CD14-positive monocyte (primary cell): ENCODE measurements around the gene FKRP. TPM values are rescaled to one million over a fixed set of nuclear protein-coding genes. Genes with fewer than 3 reads are reported as not detected.

Source experiments
- DNase-seq, 3 donors: peaks; one replicate each; pipeline ENCODE4 v3.0.0-alpha.2; 2011 to 2022
- H2AFZ ChIP-seq: 2 replicates; pipeline ENCODE4 v1.6.0; 2012; ENCODE audit warnings: mild to moderate bottlenecking, low read depth, low read length, inconsistent platforms; ENCODE audit not compliant: insufficient read depth, poor library complexity, severe bottlenecking
- H3K27ac ChIP-seq, 2 donors: 1 replicate in 1 of 2; 2 replicates in 1 of 2; pipeline ENCODE4 v1.5.1; 2012 to 2013; ENCODE audit warnings: low read length in 2 of 2, control low read depth in 1 of 2, inconsistent platforms in 1 of 2, low read depth in 1 of 2, mild to moderate bottlenecking in 1 of 2
- H3K27me3 ChIP-seq, 2 donors: one replicate each; pipeline versions ENCODE4 v1.6.0 to v1.6.1; 2011 to 2013; ENCODE audit warnings: low read length in 2 of 2; ENCODE audit not compliant: control insufficient read depth in 2 of 2, insufficient read depth in 2 of 2
- H3K36me3 ChIP-seq, 2 donors: replicated peaks in 1 of 2; 1 replicate in 1 of 2; 2 replicates in 1 of 2; pipeline versions ENCODE4 v1.5.1 to v1.6.1; 2012 to 2013; ENCODE audit warnings: low read length in 2 of 2, control low read depth in 1 of 2, inconsistent platforms in 1 of 2, mild to moderate bottlenecking in 1 of 2; ENCODE audit not compliant: insufficient read depth in 2 of 2, control insufficient read depth in 1 of 2
- H3K4me1 ChIP-seq, 2 donors: 1 replicate in 1 of 2; 2 replicates in 1 of 2; pipeline versions ENCODE4 v1.5.1 to v1.6.1; 2012 to 2013; ENCODE audit warnings: low read length in 2 of 2, control low read depth in 1 of 2, inconsistent platforms in 1 of 2, mild to moderate bottlenecking in 1 of 2, moderate library complexity in 1 of 2; ENCODE audit not compliant: insufficient read depth in 2 of 2, control insufficient read depth in 1 of 2
- H3K4me2 ChIP-seq: replicated peaks from 2 replicates; pipeline ENCODE3; 2012; ENCODE audit warnings: low read length, moderate library complexity, mild to moderate bottlenecking; ENCODE audit not compliant: poor library complexity, severe bottlenecking; ENCODE audit errors: extremely low read depth
- H3K4me3 ChIP-seq, 3 experiments: fragments of 200-600 bp in 1 of 3; sonication (generic) in 1 of 3; replicated peaks in 1 of 3; 1 replicate in 2 of 3; 2 replicates in 1 of 3; pipeline ENCODE4 v1.5.1; 2011 to 2013; ENCODE audit warnings: low read length in 3 of 3, mild to moderate bottlenecking in 3 of 3, control low read depth in 2 of 3, low read depth in 2 of 3, inconsistent platforms in 1 of 3, moderate library complexity in 1 of 3
- H3K79me2 ChIP-seq: 2 replicates; pipeline ENCODE4 v1.6.0; 2012; ENCODE audit warnings: mild to moderate bottlenecking, control low read depth, inconsistent platforms, low read length, moderate library complexity; ENCODE audit not compliant: insufficient read depth
- H3K9ac ChIP-seq: 2 replicates; pipeline ENCODE4 v1.6.0; 2017; ENCODE audit warnings: low read length, mild to moderate bottlenecking; ENCODE audit not compliant: insufficient read depth, poor library complexity, severe bottlenecking
- H3K9me3 ChIP-seq, 2 donors: replicated peaks in 1 of 2; 1 replicate in 1 of 2; 2 replicates in 1 of 2; pipeline versions ENCODE4 v1.5.1 to v1.6.1; 2012 to 2013; ENCODE audit warnings: low read length in 2 of 2, control low read depth in 1 of 2; ENCODE audit not compliant: control insufficient read depth in 1 of 2, insufficient read depth in 1 of 2
- H4K20me1 ChIP-seq: 2 replicates; pipeline ENCODE4 v1.6.0; 2012; ENCODE audit warnings: mild to moderate bottlenecking, low read length, control low read depth, moderate library complexity; ENCODE audit not compliant: insufficient read depth
- H3K27ac Mint-ChIP-seq, 7 donors: one replicate each; pipeline ENCODE4 v1.8.0; 2020; ENCODE audit warnings: mild to moderate bottlenecking in 7 of 7, mixed read lengths in 7 of 7, moderate library complexity in 6 of 7, inconsistent platforms in 2 of 7
- H3K27me3 Mint-ChIP-seq, 3 donors: one replicate each; pipeline ENCODE4 v1.8.0; 2021 to 2022; ENCODE audit warnings: low read depth in 3 of 3, mild to moderate bottlenecking in 3 of 3, mixed read lengths in 3 of 3, moderate library complexity in 3 of 3, inconsistent platforms in 1 of 3
- H3K36me3 Mint-ChIP-seq, 2 donors: one replicate each; pipeline ENCODE4 v1.8.0; 2020; ENCODE audit warnings: mixed read lengths in 2 of 2, inconsistent platforms in 1 of 2, mild to moderate bottlenecking in 1 of 2
- H3K4me1 Mint-ChIP-seq: one replicate; pipeline ENCODE4 v1.8.0; 2020; ENCODE audit warnings: mild to moderate bottlenecking, mixed read lengths
- H3K4me3 Mint-ChIP-seq, 2 donors: one replicate each; pipeline ENCODE4 v1.8.0; 2020; ENCODE audit warnings: mild to moderate bottlenecking in 2 of 2, mixed read lengths in 2 of 2, moderate library complexity in 1 of 2
- H3K9me3 Mint-ChIP-seq, 7 donors: one replicate each; pipeline ENCODE4 v1.8.0; 2020 to 2022; ENCODE audit warnings: mixed read lengths in 7 of 7, mild to moderate bottlenecking in 6 of 7, moderate library complexity in 6 of 7, inconsistent platforms in 2 of 7
- CTCF ChIP-seq: fragments of 200-600 bp; IDR thresholded peaks from one replicate; pipeline ENCODE4 v1.8.0; 2022; ENCODE audit warnings: antibody characterized with exemption, mild to moderate bottlenecking
- WGBS: methylation state at CpG from one replicate; pipeline ENCODE4 v1.1.5; 2013; ENCODE audit warnings: missing lambda C conversion rate; ENCODE audit not compliant: insufficient coverage; 5-methylcytosine and 5-hydroxymethylcytosine counted together
- intact Hi-C, 2 donors: fragments of 100-400 bp; cut with micrococcal nuclease; formaldehyde crosslinking; loops; one replicate each; pipeline versions ENCODE4 v1.15.0 to v1.15.1; 2023
- polyA plus RNA-seq, 3 donors: library from polyadenylated mRNA; depleted of rRNA in 1 of 3; unstranded in 2 of 3; stranded (reverse) in 1 of 3; fragments of 300-500 nt in 2 of 3; fragments of >200 nt in 1 of 3; fragmentation: Illumina TruSeq in 2 of 3; gene quantifications; 1 replicate in 2 of 3; 2 replicates in 1 of 3; pipeline ENCODE4 v1.2.3, GENCODE V29; 2012 to 2021

The FKRP gene
- polyA plus RNA-seq, 3 donors = 2.1 to 21.5 (median 2.7) TPM

- Histone ChIP-seq H3K79me2 (peaks cover 10% of the 10 kb centered on the region), H3K4me1 (peaks cover 43 to 49% of the 10 kb centered on the region in 2 donors)
- H3K27ac Mint-ChIP-seq = peak overlapping the region in 3 of 7 donors; percentile 35 to 71 (median 57)
Observed at GRCh38 chr19:46713781-46714443, 31.9 kb upstream of the FKRP start.

More at GRCh38 chr19:46713781-46714443, 31.9 kb upstream of the FKRP start:
- Histone ChIP-seq H3K9me3 (no peaks in the 10 kb centered on the region), H2AFZ (peak overlapping the region; percentile 53), H3K27ac (no peak overlapping the region), H3K4me3 (peak overlapping the region; percentile 28 to 81 (median 50)), H3K9ac (peak overlapping the region; percentile 58), H3K4me2 (peak overlapping the region; percentile 80), H4K20me1 (peaks cover 20% of the 10 kb centered on the region), H3K27me3 (peaks cover 0 to 10% of the 10 kb centered on the region in 2 donors), H3K36me3 (peaks cover 10 to 19% of the 10 kb centered on the region in 2 donors)
- Mint-ChIP-seq H3K9me3 (peaks cover 0 to 3% (median 0%) of the 10 kb centered on the region in 7 donors), H3K27me3 (peaks cover 9 to 23% (median 12%) of the 10 kb centered on the region in 3 donors), H3K4me1 (peaks cover 38% of the 10 kb centered on the region), H3K36me3 (peaks cover 22 to 43% of the 10 kb centered on the region in 2 donors), H3K4me3 (peak overlapping the region; percentile 83 to 87)
- intact Hi-C loops = loop anchor here in 1 of 2 donors (2.0 to 10.0 kb wide), 2 partner anchors 15 to 99 kb away; no protein-coding TSS in a partner anchor
- TF ChIP-seq CTCF = no peak
- 0% methylated on average over 13 of the region's 39 CpGs for WGBS
- no peak for DNase-seq
